GM12875 (cell line): ENCODE data around the gene ATL3.

Experiments
- H3K4me3 ChIP-seq: one replicate; pipeline ENCODE4 v1.5.1; 2011; ENCODE audit warnings: low read depth, low read length, control low read depth
- TF ChIP-seq, protein P1 (sequence below): IDR thresholded peaks from 2 replicates; pipeline ENCODE4 v1.5.1; 2011; ENCODE audit warnings: low read depth, mild to moderate bottlenecking, control low read depth, inconsistent platforms, low read length, moderate library complexity, borderline replicate concordance; ENCODE audit not compliant: insufficient read depth

ATL3 gene

DNA sequence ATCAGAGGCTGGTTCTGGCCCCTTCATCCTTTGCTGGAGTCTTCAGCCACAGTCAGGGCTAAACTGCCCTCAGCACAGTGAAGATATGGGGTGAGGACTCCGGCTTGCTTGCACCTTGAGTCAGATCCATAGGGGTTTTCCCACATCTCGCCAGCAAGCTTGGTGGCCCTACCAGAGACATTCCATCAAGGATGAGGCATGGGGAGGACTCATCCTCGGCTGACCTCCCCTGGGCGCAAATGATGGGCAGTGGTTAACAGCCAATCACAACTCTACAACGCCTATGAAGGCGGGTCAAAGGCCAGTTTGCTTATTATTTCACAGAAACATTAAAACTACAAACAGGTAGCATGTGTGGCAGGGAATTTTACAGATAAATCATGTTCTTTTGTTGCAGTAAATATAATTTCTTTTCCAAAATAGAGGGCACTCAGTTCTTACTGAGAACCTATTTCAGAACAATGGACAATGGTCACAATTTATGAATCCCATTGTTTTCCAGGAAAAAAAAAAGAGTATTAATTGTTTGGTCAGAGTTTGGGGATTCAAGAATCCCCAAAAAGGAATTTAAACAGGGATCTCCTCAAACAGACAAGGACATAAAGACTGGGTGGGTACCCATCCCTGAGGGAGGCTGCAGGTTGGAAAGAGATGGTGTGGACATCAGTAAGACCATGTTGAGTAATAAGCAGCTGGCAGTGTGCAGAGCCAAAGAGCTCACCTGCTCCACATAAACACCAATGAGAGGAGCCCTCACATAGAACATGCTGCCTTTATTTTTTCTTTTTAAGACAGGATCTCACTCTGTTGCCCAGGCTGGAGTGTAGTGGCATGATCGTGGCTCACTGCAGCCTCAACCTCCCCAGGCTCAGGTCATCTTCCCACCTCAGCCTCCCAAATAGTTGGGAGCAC, 71.7 kb downstream of the ATL3 start:
- H3K4me3 ChIP-seq, result no peak overlapping the region
- TF ChIP-seq, protein P1, sequence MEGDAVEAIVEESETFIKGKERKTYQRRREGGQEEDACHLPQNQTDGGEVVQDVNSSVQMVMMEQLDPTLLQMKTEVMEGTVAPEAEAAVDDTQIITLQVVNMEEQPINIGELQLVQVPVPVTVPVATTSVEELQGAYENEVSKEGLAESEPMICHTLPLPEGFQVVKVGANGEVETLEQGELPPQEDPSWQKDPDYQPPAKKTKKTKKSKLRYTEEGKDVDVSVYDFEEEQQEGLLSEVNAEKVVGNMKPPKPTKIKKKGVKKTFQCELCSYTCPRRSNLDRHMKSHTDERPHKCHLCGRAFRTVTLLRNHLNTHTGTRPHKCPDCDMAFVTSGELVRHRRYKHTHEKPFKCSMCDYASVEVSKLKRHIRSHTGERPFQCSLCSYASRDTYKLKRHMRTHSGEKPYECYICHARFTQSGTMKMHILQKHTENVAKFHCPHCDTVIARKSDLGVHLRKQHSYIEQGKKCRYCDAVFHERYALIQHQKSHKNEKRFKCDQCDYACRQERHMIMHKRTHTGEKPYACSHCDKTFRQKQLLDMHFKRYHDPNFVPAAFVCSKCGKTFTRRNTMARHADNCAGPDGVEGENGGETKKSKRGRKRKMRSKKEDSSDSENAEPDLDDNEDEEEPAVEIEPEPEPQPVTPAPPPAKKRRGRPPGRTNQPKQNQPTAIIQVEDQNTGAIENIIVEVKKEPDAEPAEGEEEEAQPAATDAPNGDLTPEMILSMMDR, result no peak

DNA sequence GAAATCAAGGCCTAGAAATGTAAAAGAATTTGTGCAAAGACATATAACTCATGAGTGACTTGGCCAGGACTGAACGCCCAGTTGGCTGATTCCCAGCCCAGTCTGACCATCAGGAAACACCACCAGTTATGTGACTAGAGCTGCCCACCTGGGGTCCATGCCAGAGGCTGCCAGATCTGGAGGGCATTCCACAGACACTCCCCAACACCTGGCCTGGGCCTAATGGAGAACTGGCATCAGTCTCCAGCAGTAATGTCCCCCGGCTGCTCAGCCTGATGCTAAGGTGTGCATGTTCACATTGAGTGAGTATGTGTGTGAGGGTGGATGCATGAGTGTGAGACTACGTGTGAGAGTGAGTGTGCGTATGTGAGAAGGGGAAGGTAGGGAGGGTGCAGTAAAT, 72.6 kb downstream of the ATL3 start:
- H3K4me3 ChIP-seq, result no peak overlapping the region
- TF ChIP-seq, protein P1, result no peak

DNA sequence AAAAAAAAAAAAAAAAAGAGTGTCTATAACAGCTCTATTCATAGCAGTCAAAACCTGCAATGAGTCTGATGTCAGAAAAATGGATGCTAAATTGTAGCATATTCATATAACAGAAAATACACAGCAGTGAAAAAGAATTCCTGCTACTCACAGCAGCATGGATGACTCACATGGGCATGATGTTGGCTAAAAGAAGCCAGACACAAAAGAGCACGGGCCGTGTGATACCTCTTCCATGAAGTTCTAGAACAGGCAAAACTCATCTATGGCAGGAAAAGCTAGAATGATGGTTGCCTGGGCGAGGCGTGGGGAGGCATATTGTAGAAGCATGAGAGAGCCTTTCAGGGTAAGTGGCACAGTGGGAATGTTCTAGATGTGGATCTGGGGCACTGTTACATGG, 75.9 kb downstream of the ATL3 start:
- TF ChIP-seq, protein P1, result no peak
- H3K4me3 ChIP-seq, result no peak overlapping the region

DNA sequence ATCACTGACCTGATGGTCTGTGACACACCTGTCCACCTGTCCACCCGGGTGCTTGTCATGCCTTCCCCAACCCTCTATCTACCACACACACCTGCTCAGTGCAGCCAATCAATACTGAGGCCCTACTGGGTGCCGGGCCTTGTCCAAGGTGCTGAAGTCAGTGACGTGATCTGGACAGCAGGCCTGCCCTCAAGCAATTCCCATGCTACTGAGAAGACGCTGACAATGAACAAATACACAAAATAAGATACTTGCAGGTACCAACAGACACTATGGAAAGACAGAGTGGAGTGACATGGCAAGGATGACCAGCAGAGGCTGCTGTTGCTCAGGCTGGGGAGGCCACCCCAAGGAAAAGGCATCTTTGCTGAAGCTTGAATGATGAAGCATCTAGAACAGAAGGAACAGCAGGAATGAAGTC, 78.2 kb downstream of the ATL3 start:
- TF ChIP-seq, protein P1, result peak; percentile 72
- no peak overlapping the region for H3K4me3 ChIP-seq

DNA sequence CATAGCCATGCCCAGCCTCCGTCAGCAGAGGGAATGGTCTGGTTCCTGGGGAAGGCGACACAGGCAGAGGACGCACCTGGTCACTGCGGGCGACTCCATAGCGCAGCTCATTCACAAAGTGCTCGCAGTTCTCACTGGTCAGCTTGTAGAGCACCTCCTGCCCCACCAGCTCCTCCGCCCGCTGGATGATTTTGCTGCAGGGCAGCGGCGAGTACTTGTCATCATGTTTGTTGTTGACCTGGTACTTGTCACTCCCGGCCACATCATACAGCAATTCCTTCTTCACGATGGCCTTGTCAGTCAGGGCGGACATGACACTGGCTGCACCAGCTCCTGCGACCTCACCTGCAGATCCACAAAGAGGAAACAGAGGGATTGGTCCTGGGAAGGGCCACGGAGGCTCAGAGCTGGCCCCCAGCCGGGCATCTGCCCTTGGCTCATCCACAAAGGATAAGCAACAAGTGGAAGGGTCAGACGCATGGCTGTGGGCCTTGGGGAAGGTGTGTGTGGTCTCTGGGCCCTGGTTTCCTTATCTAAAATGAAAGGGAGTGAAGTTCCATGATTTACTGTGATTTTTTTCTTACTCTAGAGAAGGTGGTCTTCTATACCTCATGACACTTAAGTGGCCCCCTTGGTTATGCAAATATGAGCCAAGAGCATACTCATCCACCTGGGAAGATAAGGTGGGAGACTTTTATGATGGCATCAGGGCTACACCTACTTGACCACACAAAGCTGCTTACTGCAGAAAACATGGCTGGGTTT, 81.0 kb downstream of the ATL3 start:
- H3K4me3 ChIP-seq, result no peak overlapping the region
- TF ChIP-seq, protein P1, result no peak

DNA sequence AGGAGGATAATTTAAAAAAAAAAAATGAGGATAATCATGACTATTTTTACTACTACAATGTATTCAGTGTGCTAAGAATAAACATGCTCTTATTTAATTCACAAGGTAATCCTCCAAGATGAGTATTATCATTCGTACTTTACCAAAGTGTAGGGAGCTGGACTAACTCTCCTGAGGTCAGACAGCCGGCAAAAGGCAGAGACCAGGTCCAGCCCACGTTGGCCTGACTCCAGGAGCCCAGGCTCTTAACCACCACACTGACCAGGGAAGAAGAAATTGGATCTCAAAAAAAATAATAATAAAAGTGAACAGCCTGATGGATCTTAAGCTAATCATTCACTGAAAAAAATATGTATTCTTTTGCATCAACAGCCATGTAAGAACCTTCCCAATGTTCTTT, 82.2 kb downstream of the ATL3 start:
- H3K4me3 ChIP-seq, result no peak overlapping the region
- TF ChIP-seq, protein P1, result no peak
